ENCODE measurements around the gene CDC14B.

CDC14B gene

DNA sequence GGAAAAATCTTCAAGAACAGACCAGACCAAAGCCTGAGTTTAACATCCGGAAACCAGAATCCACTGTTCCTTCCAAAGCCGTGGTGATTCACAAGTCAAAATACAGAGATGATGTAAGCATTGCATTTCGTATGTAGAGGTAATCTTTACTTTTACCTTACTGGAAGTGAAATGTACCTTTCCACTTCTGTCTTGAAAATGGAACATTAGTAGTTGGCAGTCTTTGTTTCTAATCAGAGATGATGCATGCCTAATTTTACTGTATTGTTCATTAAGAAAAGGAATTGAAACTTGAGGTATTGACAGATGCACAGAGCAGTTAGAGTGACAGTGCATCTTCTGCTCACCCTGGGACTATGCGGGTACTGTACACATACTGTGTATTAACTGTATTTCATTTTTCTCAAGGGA is 135.1 kb downstream of the CDC14B start:
- DNase-seq (ENCODE audit: low spot score): no peak

DNA sequence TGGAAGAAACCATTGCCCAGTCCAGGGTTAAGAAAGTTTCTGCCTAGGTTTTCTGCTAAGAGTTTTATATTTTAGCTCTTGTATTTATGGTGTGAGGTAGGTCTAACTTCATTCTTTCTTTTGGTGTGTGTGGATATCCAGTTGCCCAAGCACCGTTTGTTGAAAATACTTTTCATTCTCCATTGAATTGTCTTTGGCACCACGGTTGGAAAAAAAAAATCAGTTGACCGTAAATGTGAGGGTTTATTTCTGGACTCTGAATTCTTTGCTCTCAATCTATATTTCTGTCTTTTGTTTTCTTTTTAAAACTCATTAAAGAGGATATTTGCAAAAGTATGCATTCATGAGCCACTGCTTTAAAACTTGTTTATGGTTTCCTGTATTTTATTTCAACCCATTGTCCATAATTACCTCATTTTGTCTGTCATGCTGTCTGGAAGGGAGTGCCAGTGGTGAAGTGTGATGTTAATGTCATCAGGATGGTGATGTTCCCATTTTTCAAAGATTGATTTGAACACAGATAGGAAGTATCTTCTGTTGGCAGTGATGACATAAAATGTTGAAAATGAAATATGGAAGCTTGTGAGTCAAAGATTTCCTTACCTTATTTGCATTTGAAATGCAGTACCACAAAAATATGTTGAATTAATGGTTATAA is 135.8 kb downstream of the CDC14B start:
- no peak for DNase-seq (ENCODE audit: low spot score)

DNA sequence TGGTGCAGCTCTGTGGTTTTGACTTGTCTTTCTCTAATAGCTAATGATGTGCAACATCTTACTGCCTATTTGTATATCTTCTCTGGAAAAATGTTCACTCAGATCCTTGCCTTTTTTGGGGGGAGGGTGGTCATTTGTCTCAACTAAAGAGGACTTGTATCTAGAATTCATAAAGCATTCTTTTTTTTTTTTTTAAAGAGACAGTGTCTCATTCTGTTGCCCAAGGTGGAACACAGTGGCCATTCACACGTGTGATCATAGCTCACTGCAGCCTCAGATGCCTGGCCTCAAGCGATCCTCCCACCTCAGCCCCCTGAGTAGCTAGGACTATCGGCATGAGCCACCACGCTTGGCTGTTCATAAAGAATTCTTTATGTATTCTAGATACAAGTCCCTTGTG is 136.4 kb downstream of the CDC14B start:
- DNase-seq (ENCODE audit: low spot score): no peak

DNA sequence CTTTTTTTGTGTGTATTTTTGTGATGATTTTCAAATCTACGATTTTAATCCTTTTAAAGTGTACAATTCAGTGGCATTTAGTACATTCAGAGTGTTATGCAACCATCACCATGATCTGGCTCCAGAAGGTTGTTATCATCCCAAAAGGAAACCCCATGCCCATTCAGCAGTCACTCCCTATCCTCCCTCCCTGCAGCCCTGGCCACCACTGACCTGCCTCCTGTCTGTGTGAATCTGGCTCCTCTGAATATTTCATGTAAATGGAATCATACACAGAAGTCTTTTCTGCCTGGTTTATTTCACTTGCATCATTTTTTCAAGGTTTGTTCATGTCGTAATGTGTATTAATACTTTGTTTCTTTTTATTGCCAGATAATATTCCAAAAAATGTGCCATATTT is 137.2 kb downstream of the CDC14B start:
- DNase-seq (ENCODE audit: low spot score): no peak

DNA sequence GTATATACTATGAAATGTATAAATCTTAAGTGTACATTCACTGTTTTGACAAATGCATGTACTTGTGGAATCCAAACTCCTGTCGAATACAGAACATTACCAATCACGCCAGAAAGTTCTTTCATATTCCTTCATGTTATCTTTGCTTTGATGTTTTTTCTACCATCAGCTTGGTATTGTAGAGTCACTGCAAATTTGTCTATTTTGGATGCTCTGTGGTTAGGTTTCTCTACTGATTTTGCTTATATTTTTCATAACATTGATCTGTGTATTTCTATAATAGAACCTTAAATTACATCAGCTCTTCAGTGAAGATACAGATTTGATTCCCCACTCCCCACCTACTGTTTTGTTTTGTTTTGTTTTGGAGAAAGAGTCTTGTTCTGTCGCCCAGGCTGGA is 138.9 kb downstream of the CDC14B start:
- DNase-seq (ENCODE audit: low spot score): no peak

DNA sequence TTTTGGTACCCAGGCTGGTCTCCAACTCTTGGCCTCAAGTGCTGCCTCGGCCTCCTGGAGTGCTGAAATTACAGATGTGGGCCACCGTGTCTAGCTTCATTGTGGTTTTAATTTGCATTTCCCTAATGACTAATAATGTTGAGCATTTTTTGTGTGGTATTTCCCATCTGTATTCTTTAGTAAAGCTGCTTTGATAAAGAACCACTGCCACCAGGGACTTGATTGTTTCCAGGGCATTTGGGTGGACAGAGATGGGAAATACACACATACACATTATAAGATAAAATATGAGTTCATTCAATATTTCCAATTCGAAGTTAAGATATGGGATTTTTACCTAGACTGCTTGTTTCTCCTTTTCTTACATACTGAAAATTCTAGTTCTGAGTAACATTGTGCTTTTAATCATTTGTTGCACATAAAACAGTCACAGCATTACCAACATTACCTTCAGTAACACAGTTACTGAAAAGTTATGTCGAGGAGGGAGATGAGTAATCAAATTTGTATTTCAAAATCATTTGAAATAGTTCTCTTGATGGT is 140.7 kb downstream of the CDC14B start:
- no peak for DNase-seq (ENCODE audit: low spot score)

DNA sequence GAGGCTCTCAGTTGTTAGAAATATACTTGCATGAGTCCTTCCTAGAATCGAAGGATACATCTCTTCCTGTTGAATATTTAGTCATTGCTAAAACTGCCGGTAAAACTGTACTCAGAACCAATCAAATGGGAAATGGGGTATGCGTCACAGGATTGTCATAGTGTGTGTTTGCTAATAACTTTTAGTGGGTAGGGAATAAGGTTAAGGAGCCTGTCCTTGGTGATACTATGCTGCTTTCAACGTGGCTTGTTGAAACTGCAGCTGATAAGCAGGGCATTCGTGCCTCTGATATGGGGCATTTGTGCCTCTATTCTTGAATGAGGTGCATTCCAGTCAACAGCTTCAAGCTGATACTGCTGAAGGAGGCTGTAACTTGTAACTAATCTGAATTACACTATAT is 143.1 kb downstream of the CDC14B start:
- no peak for DNase-seq (ENCODE audit: low spot score)

DNA sequence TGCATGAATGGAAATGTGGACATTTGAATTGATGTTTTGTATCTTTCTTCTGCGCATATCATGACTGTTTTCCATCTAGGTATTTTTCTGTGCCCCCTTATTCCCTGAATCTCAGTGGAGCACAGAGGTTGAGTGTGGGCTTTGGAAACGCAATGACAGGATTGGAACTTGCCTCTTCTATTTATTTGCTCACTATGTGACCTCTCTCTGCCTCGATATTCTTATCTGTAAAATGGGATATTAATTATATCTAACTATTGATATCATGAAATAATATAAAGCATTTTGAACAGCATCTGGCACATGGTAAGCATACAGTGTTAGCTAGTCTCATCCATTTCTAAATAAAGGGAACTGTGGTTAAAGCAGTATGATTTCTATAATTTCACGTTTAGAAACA is 143.6 kb downstream of the CDC14B start:
- no peak for DNase-seq (ENCODE audit: low spot score)

DNA sequence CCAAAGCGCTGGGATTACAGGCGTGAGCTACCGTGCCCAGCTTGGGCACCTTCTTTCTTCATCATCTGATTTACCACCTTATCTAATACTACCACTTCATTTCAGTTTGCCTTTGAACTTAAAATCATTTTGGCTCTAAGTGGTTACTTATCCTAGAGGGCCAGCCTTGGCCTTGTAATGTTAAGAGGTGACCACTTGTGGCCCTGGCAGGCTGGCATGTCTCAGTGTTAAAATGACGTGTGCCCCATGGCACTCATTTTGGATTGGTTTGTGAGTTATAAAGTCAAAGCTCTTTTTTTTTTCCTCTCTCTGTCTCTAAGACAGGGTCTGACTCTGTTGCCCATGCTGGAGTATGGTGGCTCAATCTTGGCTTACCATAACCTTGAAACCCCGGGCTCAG is 151.9 kb downstream of the CDC14B start:
- no peak for DNase-seq (ENCODE audit: low spot score)

DNA sequence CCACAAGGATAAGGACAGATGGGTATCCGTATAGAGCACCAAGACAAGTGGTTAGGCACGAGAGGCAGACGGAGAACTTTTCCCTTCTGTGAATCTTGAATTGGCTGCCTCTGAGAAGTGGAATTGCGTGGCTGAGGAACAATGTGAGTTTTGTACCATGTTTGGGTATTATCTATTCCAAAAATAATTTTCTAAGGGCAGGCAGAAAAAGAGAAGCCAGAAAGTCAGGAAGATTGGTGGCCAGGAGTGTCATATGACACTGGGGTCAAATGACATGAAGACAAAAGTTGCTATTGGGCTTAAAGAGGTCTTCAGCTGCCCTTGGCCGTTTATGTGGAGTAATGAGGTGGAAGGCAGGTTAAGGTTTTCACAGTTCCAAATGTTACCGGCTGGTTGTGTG is 155.2 kb downstream of the CDC14B start:
- DNase-seq (ENCODE audit: low spot score): no peak

DNA sequence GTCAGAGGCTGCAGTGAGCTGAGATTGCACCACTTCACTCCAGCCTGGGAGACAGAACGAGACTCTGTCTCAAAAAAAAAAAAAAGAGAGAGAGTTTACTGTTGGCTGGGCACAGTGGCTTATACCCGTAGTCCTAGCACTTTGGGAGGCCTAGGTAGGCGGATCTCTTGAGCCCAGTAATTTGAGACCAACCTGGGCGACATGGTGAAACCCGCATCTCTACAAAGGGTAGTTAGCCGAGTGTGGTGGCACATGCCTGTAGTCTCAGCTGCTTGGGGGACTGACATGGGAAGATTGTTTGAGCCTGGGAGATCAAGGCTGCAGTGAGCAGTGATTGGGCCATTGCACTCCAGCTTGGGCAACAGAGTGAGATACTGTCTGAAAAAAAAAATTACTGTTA is 157.1 kb downstream of the CDC14B start:
- no peak for DNase-seq (ENCODE audit: low spot score)

DNA sequence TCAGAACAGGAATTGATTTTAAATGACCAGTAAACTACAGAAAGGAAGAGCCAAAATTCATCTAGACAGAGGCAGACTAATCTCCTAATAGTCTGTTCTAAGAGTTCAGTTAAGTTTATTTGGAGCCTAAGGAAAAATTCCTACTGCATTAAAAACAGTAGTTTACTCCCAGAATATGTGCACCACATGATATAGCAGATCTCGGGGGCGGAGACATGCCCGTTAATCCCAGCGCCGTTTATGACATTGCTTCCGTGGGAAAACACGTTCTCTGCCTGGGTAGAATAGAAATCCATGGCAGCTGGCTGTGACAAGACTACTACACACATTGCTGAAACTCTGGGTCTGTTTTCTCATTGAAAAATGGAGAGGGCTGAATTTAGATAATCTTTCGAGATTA is 158.3 kb downstream of the CDC14B start:
- DNase-seq (ENCODE audit: low spot score): no peak

DNA sequence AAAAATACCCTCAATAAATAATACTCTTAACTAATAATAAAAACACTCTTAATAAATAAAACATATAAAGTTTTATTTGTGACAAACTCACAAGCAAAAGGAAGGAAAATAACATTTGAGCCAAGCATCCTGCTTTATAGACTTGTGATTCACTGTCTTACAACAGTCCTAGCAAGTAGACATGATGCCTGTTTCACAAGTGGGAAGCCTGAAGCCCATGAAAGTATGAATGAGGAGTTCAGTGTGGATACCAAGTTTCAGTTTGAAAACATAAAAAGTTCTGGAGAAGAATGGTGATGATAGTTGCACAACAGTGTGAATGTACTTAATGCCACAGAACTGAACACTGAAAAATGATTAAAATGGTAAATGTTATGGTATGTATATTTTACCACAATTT is 158.8 kb downstream of the CDC14B start:
- DNase-seq (ENCODE audit: low spot score): no peak

DNA sequence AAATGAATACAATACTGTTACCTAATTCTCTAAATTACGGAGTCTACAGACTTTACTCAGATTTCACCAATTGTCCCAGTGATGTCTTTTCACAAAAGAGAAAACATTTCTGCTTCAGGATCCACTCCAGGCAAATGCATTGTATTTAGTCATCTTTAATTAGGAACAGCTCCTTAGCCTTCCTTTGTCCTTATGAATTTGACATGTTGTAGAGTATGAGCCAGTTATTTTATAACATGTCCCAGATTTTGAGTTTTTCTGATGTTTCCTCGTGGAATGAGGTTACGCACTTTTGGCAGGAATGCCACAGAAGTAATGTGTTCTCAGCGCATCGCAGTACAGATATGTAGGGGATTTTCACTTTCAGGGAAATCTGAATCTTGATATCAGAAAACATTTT is 159.2 kb downstream of the CDC14B start:
- no peak for DNase-seq (ENCODE audit: low spot score)

DNA sequence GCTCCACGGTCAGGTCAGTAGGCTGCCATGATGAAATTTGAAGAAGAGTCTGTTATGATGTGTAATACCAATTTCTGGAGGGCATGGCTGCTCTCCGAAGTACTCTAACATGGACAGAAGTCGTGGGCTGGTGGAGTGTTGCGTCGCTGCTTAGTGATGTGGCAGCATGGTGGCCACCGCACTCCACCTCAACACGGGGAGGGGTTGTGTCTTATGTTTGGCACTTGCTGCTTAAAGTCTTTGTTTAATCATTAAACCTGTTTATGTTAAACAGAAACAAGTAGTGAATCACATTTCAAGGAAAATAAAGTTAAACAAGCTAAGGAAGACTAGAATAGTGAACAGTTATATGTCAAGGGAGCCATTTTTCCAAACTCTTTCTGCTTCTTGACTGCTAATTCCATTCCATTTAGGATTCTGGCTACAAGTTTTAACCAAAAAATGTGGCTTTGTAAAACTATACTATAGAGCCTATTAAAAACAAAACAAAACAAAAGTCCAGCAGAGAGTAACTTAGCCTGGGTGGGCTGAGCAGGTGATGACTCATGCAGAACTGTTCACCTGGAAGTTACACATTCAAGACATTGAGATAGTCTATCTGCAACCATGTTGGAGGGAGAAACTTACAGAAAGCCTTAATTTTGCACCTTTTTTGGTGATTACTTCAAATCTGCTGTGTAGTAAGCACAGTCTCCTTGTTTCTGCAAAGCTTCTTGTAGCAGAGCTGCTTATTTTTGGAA is 160.2 kb downstream of the CDC14B start:
- no peak for DNase-seq (ENCODE audit: low spot score)

DNA sequence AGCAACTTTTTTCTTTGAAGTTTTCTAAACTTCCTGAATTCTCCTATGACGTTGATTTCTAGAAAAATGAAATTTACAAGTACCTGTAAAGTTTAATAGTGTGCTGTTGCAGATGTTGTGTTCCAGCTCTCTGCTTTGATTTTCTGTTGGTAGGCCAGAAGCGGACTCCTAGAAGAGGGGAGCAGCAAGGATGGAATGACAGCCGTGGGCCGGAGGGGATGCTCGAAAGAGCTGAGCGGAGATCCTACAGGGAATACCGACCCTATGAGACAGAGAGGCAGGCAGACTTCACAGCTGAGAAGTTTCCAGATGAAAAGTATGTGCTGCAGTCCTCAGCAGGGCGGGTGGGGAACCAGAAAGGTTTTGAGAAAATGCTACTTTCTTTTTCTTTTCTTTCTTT is 161.4 kb downstream of the CDC14B start:
- DNase-seq (ENCODE audit: low spot score): no peak

DNA sequence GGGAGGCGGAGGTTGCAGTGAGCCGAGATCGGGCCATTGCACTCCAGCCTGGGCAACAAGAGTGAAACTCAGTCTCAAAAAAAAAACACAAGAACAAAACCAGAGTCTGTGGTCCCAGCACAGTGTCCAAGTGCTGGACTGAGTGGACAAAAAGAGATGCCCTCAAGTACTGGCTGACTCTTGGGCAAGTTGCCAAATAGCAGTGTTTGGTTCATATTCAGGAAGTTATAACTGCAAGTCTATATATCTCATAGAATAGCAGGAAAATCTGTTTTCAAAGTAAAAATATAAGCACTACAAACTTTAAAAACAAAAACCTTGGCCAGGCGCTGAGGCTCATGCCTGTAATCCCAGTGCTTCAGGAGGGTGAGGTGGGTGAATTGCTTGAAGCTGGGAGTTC is 162.4 kb downstream of the CDC14B start:
- DNase-seq (ENCODE audit: low spot score): no peak

DNA sequence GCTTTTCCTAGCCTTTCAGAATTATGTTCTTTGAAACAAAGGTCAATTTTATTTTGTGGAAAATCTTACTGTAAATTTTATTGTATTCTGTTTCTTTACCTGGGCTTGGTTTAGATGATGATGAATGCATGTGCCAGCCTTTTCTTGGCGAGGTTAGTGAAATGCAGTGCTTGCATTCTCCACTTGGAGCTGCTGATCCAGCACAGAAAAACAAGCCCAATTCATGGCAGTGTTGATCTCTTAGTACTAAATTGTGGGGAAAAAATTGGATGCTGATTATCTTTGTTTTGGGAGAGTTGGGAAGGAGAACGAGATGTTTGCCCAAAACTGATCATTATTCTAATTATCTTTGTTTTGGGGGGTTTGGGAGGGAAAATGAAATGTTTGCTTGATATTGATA is 166.0 kb downstream of the CDC14B start:
- peak; percentile 65 for DNase-seq (ENCODE audit: low spot score)

DNA sequence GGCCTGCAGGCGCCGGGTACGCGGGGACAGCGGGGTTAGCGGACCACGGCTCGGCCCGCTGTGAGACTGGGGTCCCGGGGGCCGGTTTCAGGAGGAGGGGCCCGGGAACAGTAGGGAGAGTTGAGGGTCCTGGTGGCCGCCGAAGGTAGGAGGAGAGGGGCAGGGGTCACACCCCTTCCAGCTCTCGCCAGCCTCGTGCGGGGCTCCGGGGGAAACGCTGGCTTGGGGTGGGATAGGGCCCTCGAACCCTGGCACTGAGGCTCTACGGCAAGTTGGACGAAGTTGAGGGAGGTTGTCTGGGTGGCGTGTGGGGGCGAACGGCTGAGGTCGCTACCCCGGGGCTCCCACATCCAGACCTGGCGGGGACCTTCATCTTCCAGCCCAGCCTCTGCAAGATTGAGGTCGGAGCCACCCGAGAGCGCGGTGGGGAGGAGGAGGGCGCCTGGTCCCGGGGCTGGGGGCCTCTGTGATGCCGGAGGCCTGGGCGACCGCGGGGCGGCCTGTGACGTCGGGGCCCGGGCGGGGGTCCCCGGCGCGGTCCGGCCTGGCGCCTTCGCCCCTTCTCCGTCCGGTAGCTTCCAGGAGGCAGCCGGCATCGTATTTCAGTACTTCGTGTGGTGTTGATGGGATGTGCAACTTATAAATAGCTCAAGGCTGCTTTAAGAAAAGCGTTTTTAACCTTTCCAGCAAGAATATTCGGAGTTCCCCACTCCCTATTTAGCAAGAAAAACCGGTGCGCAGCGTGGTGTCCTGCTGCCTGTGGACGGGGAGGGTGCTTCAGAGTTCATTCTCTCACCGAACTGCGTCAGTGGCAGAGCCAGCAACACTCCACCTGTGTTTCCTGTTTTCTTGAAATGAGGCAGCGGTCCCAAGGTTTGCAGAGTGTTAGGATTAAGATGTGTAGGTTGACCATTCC is 168.8 kb downstream of the CDC14B start:
- DNase-seq (ENCODE audit: low spot score): no peak

Measured in putamen (tissue), 1 donor.